HG02623 (cell line): ENCODE data around the gene MS4A5.
A peak's percentile ranks its signal among the peaks of the same experiment; 100 is the strongest.

Experiments used
- ATAC-seq: cut with Tn5 transposase; IDR thresholded peaks from one replicate; pipeline ENCODE4 v1.9.1; 2021; ENCODE audit warnings: moderate library complexity; ENCODE audit not compliant: unreplicated experiment

Gene MS4A5

DNA sequence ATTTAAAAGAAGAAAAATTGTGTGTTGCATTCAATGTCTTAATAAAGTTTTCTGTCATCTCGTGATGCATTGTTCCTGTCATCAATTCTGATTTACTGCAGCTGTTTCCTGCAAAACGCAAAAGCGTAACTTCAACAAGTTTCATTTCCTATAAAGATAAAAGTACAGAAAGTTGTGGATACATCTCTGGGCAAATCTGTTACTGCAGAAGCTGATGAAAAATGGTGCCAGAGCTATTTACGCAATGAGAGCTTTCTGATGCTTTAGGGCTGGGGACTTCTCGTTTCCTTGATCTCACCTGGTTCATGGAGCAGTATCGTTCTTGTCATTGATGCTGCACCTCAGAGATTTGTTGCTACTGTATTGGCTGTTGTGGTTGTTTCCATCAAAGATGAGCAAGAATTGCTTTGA lies 47.7 kb downstream of the MS4A5 start:
- ATAC-seq, result no peak

- ATAC-seq, result no peak
Measured at GRCh38 chr11:60482361-60482760, 53.0 kb downstream of the MS4A5 start.

DNA sequence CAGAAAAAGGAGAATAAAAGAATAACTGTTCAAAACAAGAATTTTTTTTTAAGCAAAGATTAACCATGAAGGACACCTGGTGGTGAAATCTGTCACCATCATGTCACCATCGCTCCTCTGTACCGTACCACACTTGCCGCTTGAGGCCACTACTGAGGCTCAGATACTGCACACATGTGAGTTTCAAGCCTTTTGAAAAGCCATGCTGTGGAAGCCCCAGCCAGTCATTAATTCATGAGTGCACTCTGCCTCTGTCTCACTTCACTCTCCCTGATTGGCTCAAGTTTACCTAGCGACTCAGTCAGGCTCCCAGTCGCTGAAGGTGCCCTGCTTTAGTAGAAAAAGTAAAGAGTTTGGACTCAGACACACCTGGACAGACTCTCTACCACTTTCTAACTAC lies 56.6 kb downstream of the MS4A5 start:
- peak; percentile 94 for ATAC-seq

- no peak for ATAC-seq
Measured at GRCh38 chr11:60492488-60493009, 63.2 kb downstream of the MS4A5 start, which contains the start of gene MS4A12. Gene MS4A12 (plus strand): TSS chr11:60492778. CDS start chr11:60497319, 4,541 bp downstream.

- ATAC-seq, result no peak
Measured at GRCh38 chr11:60493454-60493853, 64.1 kb downstream of the MS4A5 start.
